ENCODE results near the gene FBXO3. TPM values are rescaled to one million over a fixed set of nuclear protein-coding genes. Genes with fewer than 3 reads are reported as not detected.
"Not testable (repeated sequence)": the region's sequence is repeated elsewhere in the genome, so short reads cannot be mapped to it uniquely, and the experiment has no call there.

Gene FBXO3, protein sequence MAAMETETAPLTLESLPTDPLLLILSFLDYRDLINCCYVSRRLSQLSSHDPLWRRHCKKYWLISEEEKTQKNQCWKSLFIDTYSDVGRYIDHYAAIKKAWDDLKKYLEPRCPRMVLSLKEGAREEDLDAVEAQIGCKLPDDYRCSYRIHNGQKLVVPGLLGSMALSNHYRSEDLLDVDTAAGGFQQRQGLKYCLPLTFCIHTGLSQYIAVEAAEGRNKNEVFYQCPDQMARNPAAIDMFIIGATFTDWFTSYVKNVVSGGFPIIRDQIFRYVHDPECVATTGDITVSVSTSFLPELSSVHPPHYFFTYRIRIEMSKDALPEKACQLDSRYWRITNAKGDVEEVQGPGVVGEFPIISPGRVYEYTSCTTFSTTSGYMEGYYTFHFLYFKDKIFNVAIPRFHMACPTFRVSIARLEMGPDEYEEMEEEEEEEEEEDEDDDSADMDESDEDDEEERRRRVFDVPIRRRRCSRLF
- total RNA-seq, result 10 to 100 TPM; 10.1 to 13.2 TPM

DNA sequence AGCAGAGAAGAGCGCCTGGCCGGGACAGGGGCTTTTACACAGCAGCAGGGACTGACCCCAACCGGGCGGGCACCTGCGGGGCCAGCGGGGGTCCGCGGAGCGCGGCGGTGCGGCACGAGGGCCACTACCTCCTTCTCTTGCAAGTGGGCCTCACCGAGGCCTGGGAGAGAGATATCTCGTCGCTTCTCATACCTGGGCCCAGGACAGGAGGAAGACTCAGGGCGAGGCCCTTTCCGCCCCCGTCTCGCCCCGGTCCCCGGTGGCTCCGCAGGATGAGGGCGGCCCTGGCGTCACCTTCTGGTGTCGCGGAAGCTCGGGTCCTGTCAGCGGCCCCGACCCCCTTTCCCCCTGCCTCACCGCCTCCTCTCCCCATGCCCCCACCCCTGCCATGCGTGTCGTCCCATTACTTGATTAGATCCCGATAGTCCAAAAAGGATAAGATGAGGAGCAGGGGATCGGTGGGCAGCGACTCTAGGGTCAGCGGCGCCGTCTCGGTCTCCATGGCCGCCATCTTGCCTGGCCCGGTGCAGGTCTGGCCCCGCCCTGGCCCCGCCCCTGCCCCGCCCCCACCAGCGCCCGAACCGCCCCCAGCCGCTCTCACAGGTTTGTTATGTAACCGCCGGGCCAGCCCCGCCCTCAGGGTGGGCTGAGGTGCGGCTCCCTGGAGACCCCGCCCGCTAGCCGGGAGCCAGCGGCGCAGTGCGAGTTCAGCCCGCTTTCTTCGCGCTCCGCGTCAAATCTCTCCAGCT lies at the start of gene FBXO3:
Gene FBXO3, minus strand, starts transcription at position 534 of the 749 bp plus-strand sequence. Its CDS starts 23 bp downstream, at position 511.
- peak within 1 kb of the TSS; percentile 91 for H3K27ac Mint-ChIP-seq
- H3K27me3 Mint-ChIP-seq, result peaks cover 33% of the 10 kb centered on the region
- H3K9me3 Mint-ChIP-seq, result no peaks in the 10 kb centered on the region
- peak within 1 kb of the TSS; percentile 96 for H3K4me3 Mint-ChIP-seq
- H3K36me3 Mint-ChIP-seq, result no peaks in the 10 kb centered on the region
- peaks cover 38% of the 10 kb centered on the region for H3K4me1 Mint-ChIP-seq
- DNase-seq, result peak; percentile 86

DNA sequence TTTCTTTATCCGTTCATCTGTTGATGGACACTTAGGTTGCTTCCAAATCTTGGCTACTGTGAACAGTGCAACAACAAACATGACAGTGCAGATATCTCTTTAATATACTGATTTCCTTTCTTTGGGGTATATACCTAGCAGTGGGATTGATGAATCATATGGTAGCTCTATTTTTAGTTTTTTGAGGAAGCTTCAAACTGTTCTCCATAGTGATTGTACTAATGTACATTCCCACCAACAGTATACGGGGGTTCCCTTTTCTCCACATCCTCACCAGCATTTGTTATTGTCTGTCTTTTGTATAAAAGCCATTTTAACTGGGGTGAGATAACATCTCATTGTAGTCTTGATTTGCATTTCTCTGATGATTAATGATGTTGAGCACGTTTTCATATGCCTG lies 48.7 kb upstream of the FBXO3 start:
- not testable (repeated sequence) for H3K4me1 Mint-ChIP-seq, H3K27ac Mint-ChIP-seq, DNase-seq, H3K36me3 Mint-ChIP-seq, H3K9me3 Mint-ChIP-seq, H3K4me3 Mint-ChIP-seq
- H3K27me3 Mint-ChIP-seq, result peaks cover 50% of the 10 kb centered on the region

DNA sequence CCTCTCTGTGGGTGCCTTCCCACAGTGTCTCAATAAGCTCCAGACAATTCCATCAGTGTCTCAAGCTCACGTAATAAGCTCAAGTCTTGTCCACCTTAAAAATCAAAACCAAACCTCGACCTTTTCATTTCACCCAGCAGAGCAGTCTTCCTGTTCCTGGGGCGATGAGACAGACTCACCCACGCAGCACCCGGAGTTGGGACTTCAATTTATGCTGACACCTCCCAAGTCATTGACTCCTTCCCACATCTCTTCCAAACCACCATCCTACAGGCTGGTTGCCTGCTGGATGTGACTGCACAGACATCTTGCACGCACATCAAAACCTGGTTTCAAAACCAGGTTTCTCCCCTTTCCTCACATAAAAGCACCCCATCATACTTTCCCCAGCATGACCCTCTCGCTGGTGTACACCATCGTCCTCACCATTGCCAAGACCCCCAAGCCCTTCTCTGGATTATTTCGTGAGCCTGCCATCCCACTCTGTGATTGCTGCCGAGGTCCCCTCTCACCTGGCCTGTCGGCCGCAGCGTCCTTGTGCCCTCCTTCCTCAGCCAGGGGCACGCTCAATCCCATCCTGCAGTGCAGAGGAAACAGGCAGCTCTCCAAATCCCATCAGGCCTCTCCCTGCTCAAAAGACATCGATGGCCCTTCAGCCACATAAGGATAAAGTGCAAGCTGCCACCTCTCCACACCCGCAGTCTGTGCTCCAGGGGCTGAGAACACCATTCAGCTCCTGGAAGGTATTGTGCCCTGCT lies 45.1 kb upstream of the FBXO3 start:
- H3K27ac Mint-ChIP-seq, result no peak overlapping the region
- no peaks in the 10 kb centered on the region for H3K36me3 Mint-ChIP-seq
- H3K4me3 Mint-ChIP-seq, result no peak overlapping the region
- no peaks in the 10 kb centered on the region for H3K4me1 Mint-ChIP-seq
- no peak for DNase-seq
- peaks cover 23% of the 10 kb centered on the region for H3K27me3 Mint-ChIP-seq
- no peaks in the 10 kb centered on the region for H3K9me3 Mint-ChIP-seq

DNA sequence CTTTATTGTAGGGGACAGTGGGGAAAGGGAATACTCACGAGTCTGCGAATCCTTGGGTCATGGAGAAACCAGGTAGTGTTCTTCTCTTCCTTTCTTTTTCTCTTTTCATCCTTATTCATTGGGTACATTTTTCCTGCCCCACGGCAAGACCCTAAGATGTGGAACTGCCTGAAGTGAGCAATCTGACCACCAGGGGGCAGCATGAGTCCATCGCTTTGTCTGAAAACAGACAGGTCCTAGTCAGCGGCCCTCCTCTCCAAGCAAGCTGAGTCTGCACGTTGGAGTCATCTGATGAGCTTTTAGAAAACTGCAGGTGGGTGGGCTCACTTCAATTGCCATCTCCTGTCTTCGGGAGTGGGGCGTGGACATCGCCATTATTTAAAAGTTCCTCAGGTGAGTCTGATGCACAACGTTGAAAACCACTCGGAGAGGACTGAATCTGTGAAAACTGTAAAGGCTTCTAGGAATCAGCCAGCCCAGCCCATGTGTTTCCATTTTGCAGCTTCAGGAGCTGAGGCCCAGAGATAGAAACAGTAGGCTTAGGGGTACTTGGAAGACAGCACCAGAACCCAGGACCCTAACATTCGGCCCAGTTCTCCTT lies 34.0 kb upstream of the FBXO3 start:
- Mint-ChIP-seq H3K4me1 (no peaks in the 10 kb centered on the region), H3K4me3 (no peak overlapping the region), H3K9me3 (no peaks in the 10 kb centered on the region), H3K27me3 (peaks cover 15% of the 10 kb centered on the region), H3K36me3 (no peaks in the 10 kb centered on the region), H3K27ac (no peak overlapping the region)
- DNase-seq, result peak; percentile 72

DNA sequence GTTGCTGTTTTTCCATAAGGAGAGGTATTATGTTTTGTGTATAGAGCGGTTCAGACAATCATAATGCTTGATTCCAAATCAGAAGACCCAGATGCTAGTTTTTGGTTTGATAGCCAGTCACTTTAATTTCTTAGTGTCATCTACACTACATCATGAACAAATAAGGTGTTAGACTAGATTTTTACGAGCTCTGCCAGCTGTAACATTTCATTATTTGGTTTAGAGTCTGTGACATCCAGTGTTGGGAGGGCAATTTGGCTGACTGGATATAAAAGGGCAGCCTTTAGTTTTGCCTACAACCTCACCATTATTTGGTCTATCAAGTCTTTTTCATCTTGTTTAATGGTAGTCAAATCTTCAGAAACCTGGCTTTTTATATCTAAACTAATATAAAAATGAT lies 30.2 kb upstream of the FBXO3 start:
- no peaks in the 10 kb centered on the region for H3K36me3 Mint-ChIP-seq
- H3K27me3 Mint-ChIP-seq, result peaks cover 52% of the 10 kb centered on the region
- no peak overlapping the region for H3K27ac Mint-ChIP-seq
- peaks cover 6% of the 10 kb centered on the region for H3K4me1 Mint-ChIP-seq
- no peaks in the 10 kb centered on the region for H3K9me3 Mint-ChIP-seq
- no peak overlapping the region for H3K4me3 Mint-ChIP-seq
- DNase-seq, result no peak

DNA sequence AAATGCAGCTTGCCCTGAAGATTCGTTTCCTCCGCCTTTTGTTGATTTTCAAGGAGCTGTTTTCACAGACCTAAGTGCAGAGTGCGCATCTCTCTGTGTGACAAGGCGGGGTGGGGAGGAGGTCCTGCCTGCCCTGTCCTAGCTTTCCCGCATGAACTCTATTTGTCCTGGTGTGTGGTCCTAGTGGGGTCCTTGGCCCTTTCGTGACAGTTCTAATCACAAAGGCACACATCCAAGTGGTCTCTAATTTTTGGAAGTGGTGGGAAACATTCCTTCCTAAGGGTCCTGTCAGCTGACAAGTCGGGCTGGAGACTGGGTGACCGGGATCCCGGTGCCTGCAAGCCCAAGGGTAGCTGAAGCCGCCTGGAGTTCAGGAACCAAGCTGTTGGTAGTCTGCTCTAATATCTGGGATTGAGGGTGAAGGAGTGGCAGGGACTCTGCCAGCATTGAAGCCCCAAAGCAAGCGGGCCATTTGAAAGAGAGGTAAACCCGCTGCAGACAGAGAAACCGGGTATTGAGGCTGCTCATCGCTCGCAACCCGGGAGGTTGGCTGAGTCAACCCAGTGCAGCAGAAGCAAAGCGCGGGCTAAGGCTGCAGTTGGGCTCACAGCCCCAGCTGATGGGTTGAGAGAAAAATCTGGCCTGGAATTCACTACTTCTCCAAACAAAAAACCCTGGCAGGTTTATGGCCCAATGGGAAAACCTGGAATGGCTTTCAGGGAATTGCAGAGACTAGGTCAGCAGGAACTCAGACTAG lies 28.1 kb upstream of the FBXO3 start:
- H3K4me3 Mint-ChIP-seq, result no peak overlapping the region
- H3K27me3 Mint-ChIP-seq, result peaks cover 67% of the 10 kb centered on the region
- H3K4me1 Mint-ChIP-seq, result peaks cover 7% of the 10 kb centered on the region
- H3K9me3 Mint-ChIP-seq, result no peaks in the 10 kb centered on the region
- H3K36me3 Mint-ChIP-seq, result no peaks in the 10 kb centered on the region
- no peak overlapping the region for H3K27ac Mint-ChIP-seq
- peak; percentile 16 for DNase-seq

DNA sequence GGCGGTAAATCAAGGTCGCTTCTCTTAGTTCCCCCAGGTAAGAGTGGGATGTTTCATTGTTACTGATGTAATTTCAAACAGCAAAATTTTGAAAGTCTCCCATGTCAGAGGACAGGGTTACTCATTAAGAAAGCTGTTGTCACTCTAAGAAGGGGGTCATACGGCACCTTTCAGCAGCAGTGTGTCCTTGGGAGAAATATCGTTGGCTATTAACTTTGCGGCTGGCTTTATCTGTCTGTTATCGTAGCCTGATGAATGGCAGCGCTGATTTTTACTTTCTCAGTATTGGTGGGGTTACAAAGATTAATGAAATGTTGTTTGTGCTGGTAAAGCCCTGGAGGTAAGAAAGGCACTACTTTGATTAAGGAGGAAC lies 27.5 kb upstream of the FBXO3 start:
- peaks cover 72% of the 10 kb centered on the region for H3K27me3 Mint-ChIP-seq
- no peak overlapping the region for H3K4me3 Mint-ChIP-seq
- no peaks in the 10 kb centered on the region for H3K36me3 Mint-ChIP-seq
- DNase-seq, result no peak
- H3K4me1 Mint-ChIP-seq, result peaks cover 7% of the 10 kb centered on the region
- H3K9me3 Mint-ChIP-seq, result no peaks in the 10 kb centered on the region
- no peak overlapping the region for H3K27ac Mint-ChIP-seq

DNA sequence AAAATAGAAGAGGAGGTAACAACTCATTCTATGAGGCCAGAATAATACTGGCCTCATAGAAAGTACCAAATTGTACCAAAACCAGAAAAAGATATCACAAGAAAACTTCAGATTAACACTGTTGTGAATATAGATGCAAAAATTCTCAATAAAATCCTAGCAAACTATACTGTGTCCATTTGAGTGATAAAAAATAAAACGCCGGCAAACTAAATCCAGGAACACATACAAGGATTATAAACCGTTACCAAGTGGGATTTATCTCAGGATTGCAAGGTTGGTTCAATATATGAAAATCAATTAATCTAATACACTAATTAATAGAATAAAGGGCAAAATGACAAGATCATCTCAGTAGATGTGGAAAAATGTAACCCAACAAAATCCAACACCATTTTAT lies 23.6 kb upstream of the FBXO3 start:
- Mint-ChIP-seq H3K27ac (no peak overlapping the region), H3K4me1 (peaks cover 7% of the 10 kb centered on the region), H3K36me3 (peaks cover 3% of the 10 kb centered on the region), H3K27me3 (peaks cover 84% of the 10 kb centered on the region), H3K4me3 (no peak overlapping the region), H3K9me3 (no peaks in the 10 kb centered on the region)
- DNase-seq, result no peak

DNA sequence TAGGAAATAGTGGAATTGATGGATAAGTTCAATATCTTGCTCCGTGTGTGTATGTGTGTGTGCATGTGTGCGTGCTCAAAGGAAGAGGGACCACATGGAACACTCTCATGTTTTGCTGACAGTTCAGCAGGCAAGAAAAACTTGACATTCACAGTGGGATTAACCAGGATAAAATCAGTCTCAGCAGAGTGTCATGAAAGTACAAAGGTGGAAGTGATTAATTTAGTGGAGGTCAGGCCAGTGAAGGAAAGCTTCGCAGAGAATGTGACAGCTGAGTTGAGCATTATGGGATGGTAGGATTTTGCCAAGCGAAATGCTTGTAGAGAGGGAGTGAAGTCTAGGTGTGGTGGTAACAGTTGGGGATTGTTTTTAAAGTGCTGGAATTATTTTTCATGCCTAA lies 15.7 kb upstream of the FBXO3 start:
- Mint-ChIP-seq H3K9me3 (no peaks in the 10 kb centered on the region), H3K4me3 (no peak overlapping the region), H3K4me1 (peaks cover 9% of the 10 kb centered on the region), H3K27me3 (peaks cover 53% of the 10 kb centered on the region), H3K27ac (no peak overlapping the region), H3K36me3 (peaks cover 3% of the 10 kb centered on the region)
- DNase-seq, result no peak

DNA sequence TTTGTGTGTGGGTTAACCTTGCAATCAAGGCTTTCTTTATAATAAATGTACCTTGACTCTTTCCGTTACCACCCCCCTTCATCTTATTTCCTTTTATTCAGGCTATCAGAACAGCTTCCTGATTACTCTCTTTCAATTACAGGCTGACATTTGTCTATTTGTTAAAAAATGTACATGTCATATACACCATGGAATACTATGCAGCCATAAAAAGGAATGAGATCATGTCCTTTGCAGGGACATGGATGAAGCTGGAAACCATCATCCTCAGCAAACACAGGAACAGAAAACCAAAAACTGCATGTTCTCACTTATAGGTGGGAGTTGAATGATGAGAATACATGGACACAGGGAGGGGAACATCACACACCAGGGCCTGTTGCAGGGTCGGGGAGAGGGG lies 13.8 kb upstream of the FBXO3 start:
- H3K9me3 Mint-ChIP-seq, H3K27ac Mint-ChIP-seq, DNase-seq, H3K4me1 Mint-ChIP-seq, H3K4me3 Mint-ChIP-seq, H3K36me3 Mint-ChIP-seq: not testable (repeated sequence)
- peaks cover 51% of the 10 kb centered on the region for H3K27me3 Mint-ChIP-seq

DNA sequence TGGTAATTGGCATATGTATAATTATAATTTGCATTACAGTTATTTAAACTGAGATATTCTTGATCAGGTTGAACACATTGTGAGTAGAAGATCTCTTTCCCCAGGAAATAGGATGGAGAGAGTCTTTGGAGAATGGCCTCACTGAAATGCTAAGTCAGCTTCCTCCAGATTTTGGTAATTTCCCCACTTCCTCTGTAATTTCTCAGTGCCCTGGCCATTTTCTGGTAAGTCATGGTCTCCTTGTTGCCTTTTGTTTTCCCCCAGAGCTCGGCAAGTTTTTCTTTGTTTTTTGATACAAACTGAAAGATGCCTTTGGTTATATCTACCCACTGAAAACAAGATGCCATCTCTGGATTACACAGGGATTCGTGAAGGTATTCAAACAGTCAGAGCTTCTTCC lies 12.8 kb upstream of the FBXO3 start:
- peaks cover 48% of the 10 kb centered on the region for H3K27me3 Mint-ChIP-seq

DNA sequence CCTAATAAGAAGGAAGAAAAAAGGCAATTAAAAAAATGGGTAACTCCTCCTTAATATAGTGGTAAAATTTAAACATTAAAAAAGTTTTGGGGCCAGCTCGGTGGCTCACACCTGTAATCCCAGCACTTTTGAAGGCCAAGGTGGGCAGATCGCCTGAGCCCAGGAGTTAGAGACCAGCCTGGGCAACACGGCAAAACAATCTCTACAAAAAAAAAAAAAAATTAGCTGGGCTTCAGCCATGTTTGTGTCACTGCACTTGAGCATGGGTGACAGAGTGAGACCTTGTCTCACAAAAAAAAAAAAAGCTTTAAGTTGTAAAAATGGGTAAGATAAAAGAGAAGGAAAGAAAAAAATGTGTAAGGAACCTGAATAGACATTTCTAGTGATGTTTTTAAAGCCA lies 11.3 kb upstream of the FBXO3 start:
- H3K27me3 Mint-ChIP-seq, result peaks cover 41% of the 10 kb centered on the region
- H3K36me3 Mint-ChIP-seq, result no peaks in the 10 kb centered on the region
- peaks cover 9% of the 10 kb centered on the region for H3K4me1 Mint-ChIP-seq
- H3K27ac Mint-ChIP-seq, result no peak overlapping the region
- H3K4me3 Mint-ChIP-seq, result no peak overlapping the region
- no peak for DNase-seq
- H3K9me3 Mint-ChIP-seq, result no peaks in the 10 kb centered on the region

More for the DNA sequence above, 12.8 kb upstream of the FBXO3 start:
- Mint-ChIP-seq H3K9me3 (no peaks in the 10 kb centered on the region), H3K27ac (no peak overlapping the region), H3K36me3 (no peaks in the 10 kb centered on the region), H3K4me1 (peaks cover 9% of the 10 kb centered on the region), H3K4me3 (no peak overlapping the region)
- DNase-seq, result no peak

DNA sequence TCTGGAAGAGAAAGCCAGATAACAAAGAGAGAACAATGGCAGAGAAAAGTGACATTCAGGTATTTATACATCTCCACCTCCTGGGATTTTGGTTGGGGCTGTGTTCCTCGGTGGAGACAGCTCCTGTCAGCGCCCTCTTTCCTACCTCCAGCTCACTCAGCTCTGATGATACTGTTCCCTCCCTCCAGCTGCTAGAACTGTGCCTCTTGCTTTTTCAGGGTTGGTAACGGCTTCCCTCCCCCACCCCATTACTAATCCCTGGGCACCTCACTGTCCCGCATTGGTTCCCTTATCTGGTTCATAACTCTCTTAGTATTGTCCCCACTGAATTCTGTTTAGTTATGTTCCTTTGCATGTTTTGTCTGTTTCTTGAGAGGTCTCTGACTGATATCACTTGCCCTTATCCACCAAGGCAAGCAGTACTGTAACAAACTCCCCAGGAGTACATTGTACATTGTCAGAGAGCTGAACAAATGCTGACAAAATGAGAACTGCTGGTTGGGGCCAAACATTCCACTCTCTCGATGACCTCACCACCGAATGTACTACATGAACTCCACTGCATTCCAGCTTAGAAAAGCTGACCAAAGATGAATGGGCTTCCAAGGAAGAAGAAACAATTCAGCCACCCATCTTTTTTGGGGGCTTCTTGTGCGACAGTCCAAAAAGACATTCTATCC lies 5.7 kb upstream of the FBXO3 start:
- Mint-ChIP-seq H3K4me1 (peaks cover 9% of the 10 kb centered on the region), H3K27me3 (peaks cover 54% of the 10 kb centered on the region), H3K4me3 (no peak overlapping the region), H3K27ac (no peak overlapping the region), H3K9me3 (no peaks in the 10 kb centered on the region), H3K36me3 (no peaks in the 10 kb centered on the region)
- DNase-seq, result no peak

DNA sequence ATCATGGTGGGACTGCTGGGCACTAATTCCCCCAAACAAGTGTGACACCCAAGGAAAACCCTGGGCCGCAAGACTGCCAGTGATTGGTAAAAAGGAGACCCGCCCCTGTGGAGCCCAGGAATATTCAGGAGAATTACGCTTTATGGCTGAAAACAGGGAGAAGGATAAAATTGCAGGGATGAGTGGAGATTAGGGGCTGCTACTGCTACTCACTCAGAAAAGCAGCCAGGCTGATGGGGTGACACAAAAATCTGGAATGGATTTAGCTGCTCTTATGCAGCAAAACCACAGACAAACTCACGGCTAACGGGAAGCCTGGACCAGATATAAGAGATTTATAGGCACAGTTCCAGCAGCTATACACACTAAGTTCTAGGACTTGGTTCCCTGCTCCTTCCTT lies 4.4 kb upstream of the FBXO3 start:
- Mint-ChIP-seq H3K27ac (no peak overlapping the region), H3K4me3 (no peak overlapping the region), H3K9me3 (no peaks in the 10 kb centered on the region), H3K27me3 (peaks cover 54% of the 10 kb centered on the region), H3K36me3 (no peaks in the 10 kb centered on the region), H3K4me1 (peaks cover 14% of the 10 kb centered on the region)
- no peak for DNase-seq

Data from activated naive CD8-positive, alpha-beta T cell treated with anti-CD3 and anti-CD28 coated beads for 36 hours (primary cell).